Smooth muscle cell (in vitro differentiated cells): Measurements from ENCODE around the gene DPP7. TPM values are rescaled to one million over a fixed set of nuclear protein-coding genes. Genes with fewer than 3 reads are reported as not detected.

Source experiments
- DNase-seq: peaks from one replicate; lab custom pipeline; 2025; ENCODE audit not compliant: unreplicated experiment; lab: John Stamatoyannopoulos, UW
- H2AFZ ChIP-seq: fragments of 200-600 bp; sonication (generic); 2 replicates; pipeline ENCODE4 v1.6.0; 2016; ENCODE audit warnings: antibody characterized with exemption, low read depth, mild to moderate bottlenecking
- H3F3A ChIP-seq: fragments of 200-600 bp; sonication (generic); 2 replicates; pipeline ENCODE4 v1.6.0; 2017; ENCODE audit warnings: antibody characterized with exemption, low read depth
- H3K27ac ChIP-seq: fragments of 200-600 bp; sonication (generic); 2 replicates; pipeline ENCODE4 v1.5.1; 2016; ENCODE audit warnings: low read depth, mild to moderate bottlenecking
- H3K27me3 ChIP-seq: fragments of 200-600 bp; sonication (generic); 2 replicates; pipeline ENCODE4 v1.6.1; 2016; ENCODE audit warnings: low read depth, mild to moderate bottlenecking
- H3K36me3 ChIP-seq: fragments of 200-600 bp; sonication (generic); 2 replicates; pipeline ENCODE4 v1.5.1; 2016; ENCODE audit warnings: low read depth
- H3K4me1 ChIP-seq: fragments of 200-600 bp; sonication (generic); 2 replicates; pipeline ENCODE4 v1.5.1; 2016; ENCODE audit warnings: low read depth
- H3K4me2 ChIP-seq: fragments of 200-600 bp; sonication (generic); 2 replicates; pipeline ENCODE4 v1.6.0; 2016; ENCODE audit warnings: mild to moderate bottlenecking
- H3K4me3 ChIP-seq: fragments of 200-600 bp; sonication (generic); 2 replicates; pipeline ENCODE4 v1.5.1; 2016; ENCODE audit warnings: mild to moderate bottlenecking
- H3K79me2 ChIP-seq: fragments of 200-600 bp; sonication (generic); 2 replicates; pipeline ENCODE4 v1.6.0; 2016; ENCODE audit warnings: low read depth, mild to moderate bottlenecking
- H3K9ac ChIP-seq: fragments of 200-600 bp; sonication (generic); 2 replicates; pipeline ENCODE4 v1.6.0; 2016; ENCODE audit warnings: low read depth
- H3K9me3 ChIP-seq: fragments of 200-600 bp; sonication (generic); replicated peaks from 2 replicates; pipeline ENCODE4 v1.5.1; 2016; ENCODE audit warnings: low read depth
- H4K20me1 ChIP-seq: fragments of 200-600 bp; sonication (generic); 2 replicates; pipeline ENCODE4 v1.6.0; 2016; ENCODE audit warnings: low read depth
- WGBS: methylation state at CpG from one replicate; pipeline ENCODE4 v1.1.7; 2016; ENCODE audit warnings: low lambda C conversion rate; 5-methylcytosine and 5-hydroxymethylcytosine counted together
- polyA plus RNA-seq: library from polyadenylated mRNA; unstranded; fragments of >200 nt; fragmentation: Nextera tagmentation; extraction: Ambion mirVana; gene quantifications from 2 replicates; pipeline ENCODE4 v1.2.1, GENCODE V29; 2016
- total RNA-seq: library from RNA; depleted of rRNA; stranded (reverse); fragments of >200 nt; gene quantifications from 2 replicates; pipeline ENCODE4 v1.2.3, GENCODE V29; 2014
- TF ChIP-seq, protein P1 (sequence below): fragments of 200-600 bp; sonication (generic); IDR thresholded peaks from 2 replicates; pipeline ENCODE4 v1.5.1; 2017; ENCODE audit warnings: borderline replicate concordance, mild to moderate bottlenecking, antibody characterized with exemption; ENCODE audit not compliant: insufficient read depth, poor library complexity, severe bottlenecking

The DPP7 gene
- total and polyA plus RNA-seq, 2 experiments from 2014 or later = 51.4 to 170 TPM

DNA sequence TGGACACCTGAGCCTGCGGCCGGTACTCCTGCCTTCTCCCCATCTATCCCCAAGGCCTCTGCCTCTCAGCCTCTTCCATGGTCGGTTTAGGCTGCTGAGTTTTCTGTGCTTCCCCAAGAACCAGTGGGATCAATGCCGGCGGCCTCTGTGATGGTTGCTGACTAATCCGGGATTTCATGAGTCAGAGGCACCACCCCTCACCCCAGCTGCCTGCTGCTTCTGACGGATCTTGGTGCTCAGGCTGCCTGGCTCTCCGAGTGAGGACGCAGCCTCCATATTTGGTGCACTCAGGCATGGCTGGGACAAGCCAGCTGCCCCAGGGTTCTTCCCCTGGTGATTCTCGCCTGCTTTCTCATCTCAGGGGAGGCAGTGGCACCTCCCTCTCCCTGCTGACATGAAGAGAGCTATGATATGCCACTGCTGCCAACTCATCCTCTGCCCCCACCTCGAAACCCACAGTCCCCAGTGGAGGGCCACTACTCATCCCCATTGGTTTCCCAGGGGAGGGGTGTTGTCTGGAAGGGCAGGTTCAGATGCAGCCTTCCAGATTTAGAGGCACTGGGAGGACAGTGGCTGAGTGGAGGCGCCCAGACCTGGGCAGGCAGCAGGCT, 31.0 kb downstream of the DPP7 start:
- WGBS = 18% methylated on average over 12 of the region's 12 CpGs
- peak overlapping the region; percentile 83 for H3K27ac ChIP-seq
- no peaks in the 10 kb centered on the region for H3K36me3 ChIP-seq
- TF ChIP-seq, protein P1, sequence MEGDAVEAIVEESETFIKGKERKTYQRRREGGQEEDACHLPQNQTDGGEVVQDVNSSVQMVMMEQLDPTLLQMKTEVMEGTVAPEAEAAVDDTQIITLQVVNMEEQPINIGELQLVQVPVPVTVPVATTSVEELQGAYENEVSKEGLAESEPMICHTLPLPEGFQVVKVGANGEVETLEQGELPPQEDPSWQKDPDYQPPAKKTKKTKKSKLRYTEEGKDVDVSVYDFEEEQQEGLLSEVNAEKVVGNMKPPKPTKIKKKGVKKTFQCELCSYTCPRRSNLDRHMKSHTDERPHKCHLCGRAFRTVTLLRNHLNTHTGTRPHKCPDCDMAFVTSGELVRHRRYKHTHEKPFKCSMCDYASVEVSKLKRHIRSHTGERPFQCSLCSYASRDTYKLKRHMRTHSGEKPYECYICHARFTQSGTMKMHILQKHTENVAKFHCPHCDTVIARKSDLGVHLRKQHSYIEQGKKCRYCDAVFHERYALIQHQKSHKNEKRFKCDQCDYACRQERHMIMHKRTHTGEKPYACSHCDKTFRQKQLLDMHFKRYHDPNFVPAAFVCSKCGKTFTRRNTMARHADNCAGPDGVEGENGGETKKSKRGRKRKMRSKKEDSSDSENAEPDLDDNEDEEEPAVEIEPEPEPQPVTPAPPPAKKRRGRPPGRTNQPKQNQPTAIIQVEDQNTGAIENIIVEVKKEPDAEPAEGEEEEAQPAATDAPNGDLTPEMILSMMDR = no peak
- no peak overlapping the region for H3K9ac ChIP-seq
- H3K4me2 ChIP-seq = peak overlapping the region; percentile 59
- no peaks in the 10 kb centered on the region for H3K9me3 ChIP-seq
- no peak overlapping the region for H3K4me3 ChIP-seq
- no peaks in the 10 kb centered on the region for H3K27me3 ChIP-seq
- peaks cover 29% of the 10 kb centered on the region for H3F3A ChIP-seq
- peaks cover 10% of the 10 kb centered on the region for H3K79me2 ChIP-seq
- peaks cover 22% of the 10 kb centered on the region for H3K4me1 ChIP-seq
- H2AFZ ChIP-seq = no peak overlapping the region
- peaks cover 25% of the 10 kb centered on the region for H4K20me1 ChIP-seq
- peak; percentile 70 for DNase-seq

DNA sequence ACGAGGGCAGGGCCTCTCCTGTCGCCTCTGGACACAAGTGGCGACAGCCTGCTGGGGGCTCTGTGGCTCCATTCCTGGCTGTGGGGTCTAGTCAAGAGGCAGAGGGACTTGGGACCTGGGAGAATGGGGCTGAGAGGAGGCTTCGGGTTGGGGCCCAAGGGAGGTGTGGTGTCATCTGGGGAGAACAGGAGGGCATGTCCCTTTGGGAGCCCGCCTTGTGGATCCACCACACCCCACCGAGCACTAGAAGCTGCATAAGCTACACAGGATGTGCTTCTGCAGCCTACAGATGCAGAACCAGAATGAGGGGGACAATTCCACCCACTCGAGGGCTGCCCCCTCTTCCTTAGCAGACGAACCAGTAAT, 31.6 kb downstream of the DPP7 start:
- DNase-seq = no peak
- H3K4me3 ChIP-seq = no peak overlapping the region
- no peaks in the 10 kb centered on the region for H3K27me3 ChIP-seq
- H3K79me2 ChIP-seq = peaks cover 4% of the 10 kb centered on the region
- peak overlapping the region; percentile 7 for H3K9ac ChIP-seq
- H2AFZ ChIP-seq = no peak overlapping the region
- H3F3A ChIP-seq = peaks cover 29% of the 10 kb centered on the region
- no peaks in the 10 kb centered on the region for H3K36me3 ChIP-seq
- peak overlapping the region; percentile 59 for H3K4me2 ChIP-seq
- 72% methylated on average over 8 of the region's 8 CpGs for WGBS
- TF ChIP-seq, protein P1 = no peak
- no peaks in the 10 kb centered on the region for H3K9me3 ChIP-seq
- peaks cover 30% of the 10 kb centered on the region for H4K20me1 ChIP-seq
- H3K27ac ChIP-seq = peak overlapping the region; percentile 83
- H3K4me1 ChIP-seq = peaks cover 22% of the 10 kb centered on the region

DNA sequence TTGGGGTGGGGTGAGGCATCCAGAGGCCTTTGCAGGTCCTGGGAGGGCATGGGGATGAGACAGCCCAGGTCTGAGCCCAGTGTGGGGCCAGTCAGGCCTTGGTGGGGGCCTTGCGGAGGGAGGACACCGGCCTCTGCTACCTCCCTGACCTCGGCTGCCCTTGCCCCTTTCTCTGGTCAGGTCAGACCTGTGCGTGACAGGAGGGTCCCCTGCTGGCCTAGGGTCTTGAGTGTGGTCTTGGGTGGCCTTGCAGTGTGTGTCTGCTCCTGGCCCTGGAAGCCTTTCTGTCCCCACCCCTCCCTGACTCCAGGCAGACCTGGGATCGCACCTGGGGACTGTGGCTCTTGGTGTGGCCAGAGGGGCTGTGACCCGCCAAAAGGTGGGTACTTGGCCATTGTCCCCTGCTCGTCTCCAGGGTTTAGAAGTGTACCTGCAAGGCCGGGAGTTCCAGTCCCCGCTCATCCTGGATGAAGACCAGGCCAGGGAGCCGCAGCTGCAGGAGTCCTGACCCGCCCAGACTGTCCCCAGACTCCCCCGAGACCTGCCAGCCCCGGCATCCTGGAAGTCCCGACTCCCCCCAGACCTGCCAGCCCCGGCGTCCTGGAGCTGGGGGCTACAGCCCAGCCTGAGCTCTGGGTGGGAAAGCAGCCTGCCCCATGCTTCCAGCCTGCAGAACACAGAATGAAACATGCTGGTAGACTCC, 32.2 kb downstream of the DPP7 start:
- WGBS = 95% methylated on average over 16 of the region's 16 CpGs
- Histone ChIP-seq H3K4me2 (peak overlapping the region; percentile 59), H3K9me3 (no peaks in the 10 kb centered on the region), H3K4me1 (peaks cover 17% of the 10 kb centered on the region), H3K4me3 (no peak overlapping the region), H3K36me3 (no peaks in the 10 kb centered on the region), H3K79me2 (no peaks in the 10 kb centered on the region), H3K9ac (no peak overlapping the region), H3K27me3 (no peaks in the 10 kb centered on the region), H3F3A (peaks cover 29% of the 10 kb centered on the region), H2AFZ (no peak overlapping the region), H4K20me1 (peaks cover 30% of the 10 kb centered on the region), H3K27ac (peak overlapping the region; percentile 83)
- no peak for DNase-seq
- TF ChIP-seq, protein P1 = no peak
